Body of pancreas (tissue), 4 donors: Measurements from ENCODE around the gene CRIP1.

Experiments used
- CTCF ChIP-seq, 7 experiments: fragments of 450-650 bp in 4 of 7; fragments of 200-600 bp in 3 of 7; sonication (generic) in 3 of 7; IDR thresholded peaks; one replicate each; pipeline ENCODE4 v1.5.1; 2016 to 2019; ENCODE audit warnings: antibody characterized with exemption in 7 of 7
- POLR2A ChIP-seq, 3 donors: fragments of 450-650 bp; IDR thresholded peaks; one replicate each; pipeline ENCODE4 v1.6.1; 2016; ENCODE audit warnings: antibody characterized with exemption in 3 of 3, mild to moderate bottlenecking in 2 of 3

- no peak for TF ChIP-seq CTCF (IDR thresholded peaks at IDR 0.05)
- TF ChIP-seq POLR2A (IDR thresholded peaks at IDR 0.05), result no peak
Measured at GRCh38 chr14:105529569-105530284, 43.0 kb downstream of the CRIP1 start.
